GM23248 (cell line): Measurements from ENCODE around the gene CABP5. TPM values are rescaled to one million over a fixed set of nuclear protein-coding genes. Genes with fewer than 3 reads are reported as not detected.

Experiments used
- DNase-seq: peaks from one replicate; pipeline ENCODE4 v3.0.0-alpha.2; 2015
- H2AFZ ChIP-seq: fragments of 200-600 bp; sonication (generic); 2 replicates; pipeline ENCODE4 v1.6.1; 2016; ENCODE audit warnings: antibody characterized with exemption
- H3F3A ChIP-seq: fragments of 200-600 bp; sonication (generic); 2 replicates; pipeline ENCODE4 v1.6.1; 2016; ENCODE audit warnings: mild to moderate bottlenecking, antibody characterized with exemption, mixed run types; ENCODE audit not compliant: insufficient read depth
- H3K27ac ChIP-seq: fragments of 200-600 bp; sonication (generic); 2 replicates; pipeline ENCODE4 v1.5.1; 2016; ENCODE audit warnings: mild to moderate bottlenecking
- H3K27me3 ChIP-seq: fragments of 200-600 bp; sonication (generic); replicated peaks from 2 replicates; pipeline ENCODE4 v1.6.1; 2016; ENCODE audit warnings: mild to moderate bottlenecking; ENCODE audit not compliant: insufficient read depth
- H3K36me3 ChIP-seq: fragments of 200-600 bp; sonication (generic); 2 replicates; pipeline ENCODE4 v1.6.1; 2016; ENCODE audit warnings: low read depth, mild to moderate bottlenecking
- H3K4me1 ChIP-seq: fragments of 200-600 bp; sonication (generic); 2 replicates; pipeline ENCODE4 v1.6.1; 2016; ENCODE audit warnings: mild to moderate bottlenecking; ENCODE audit not compliant: insufficient read depth
- H3K4me2 ChIP-seq: fragments of 200-600 bp; sonication (generic); one replicate; pipeline ENCODE4 v1.6.1; 2016; ENCODE audit warnings: mild to moderate bottlenecking; ENCODE audit not compliant: unreplicated experiment
- H3K4me3 ChIP-seq: fragments of 200-600 bp; sonication (generic); 2 replicates; pipeline ENCODE4 v1.5.1; 2016; ENCODE audit warnings: mild to moderate bottlenecking
- H3K79me2 ChIP-seq: fragments of 200-600 bp; sonication (generic); 2 replicates; pipeline ENCODE4 v1.6.1; 2016; ENCODE audit warnings: mild to moderate bottlenecking; ENCODE audit not compliant: insufficient read depth
- H3K9ac ChIP-seq: fragments of 200-600 bp; sonication (generic); 2 replicates; pipeline ENCODE4 v1.6.1; 2016; ENCODE audit warnings: mild to moderate bottlenecking
- H3K9me2 ChIP-seq: fragments of 200-600 bp; sonication (generic); 2 replicates; pipeline ENCODE4 v1.6.1; 2016; ENCODE audit warnings: mixed run types, mild to moderate bottlenecking, moderate library complexity; ENCODE audit not compliant: insufficient read depth
- H3K9me3 ChIP-seq: fragments of 200-600 bp; sonication (generic); one replicate; pipeline ENCODE4 v1.6.1; 2017; ENCODE audit warnings: low read depth
- H4K20me1 ChIP-seq: fragments of 200-600 bp; sonication (generic); 2 replicates; pipeline ENCODE4 v1.6.0; 2016; ENCODE audit not compliant: insufficient read depth
- EZH2 ChIP-seq: fragments of 200-600 bp; sonication (generic); IDR thresholded peaks from 2 replicates; pipeline ENCODE4 v1.6.1; 2018; ENCODE audit warnings: antibody characterized with exemption, mild to moderate bottlenecking; ENCODE audit not compliant: insufficient read depth, poor library complexity, severe bottlenecking
- EZH2phosphoT487 ChIP-seq: fragments of 200-600 bp; sonication (generic); IDR thresholded peaks from 2 replicates; pipeline ENCODE4 v1.6.1; 2018; ENCODE audit warnings: antibody characterized with exemption, moderate library complexity, mild to moderate bottlenecking, low read depth; ENCODE audit not compliant: insufficient read depth
- WGBS, 2 experiments: methylation state at CpG; one replicate each; pipeline ENCODE4 v1.1.6; 2015 to 2017; ENCODE audit warnings: low lambda C conversion rate in 2 of 2, low coverage in 1 of 2; ENCODE audit errors: missing lambda C conversion rate in 2 of 2; 5-methylcytosine and 5-hydroxymethylcytosine counted together
- in situ Hi-C: fragments of 300-500 bp; cut with MboI; formaldehyde crosslinking; loops from 2 replicates; pipeline ENCODE4 v1.15.0; 2020
- polyA plus RNA-seq: library from polyadenylated mRNA; unstranded; fragments of >200 nt; fragmentation: Nextera tagmentation; extraction: Ambion mirVana; gene quantifications from 2 replicates; pipeline ENCODE4 v1.2.1, GENCODE V29; 2016
- total RNA-seq: library from RNA; depleted of rRNA; stranded (reverse); fragments of >200 nt; shearing (Covaris generic); gene quantifications from 2 replicates; pipeline ENCODE4 v1.2.3, GENCODE V29; 2014

Gene CABP5
- total and polyA plus RNA-seq, 2 experiments from 2014 or later = not detected

GRCh38 chr19:48029431-48029830, 14.4 kb downstream of the CABP5 start:
- no peak overlapping the region for H3K9ac ChIP-seq
- no peak overlapping the region for H3K4me3 ChIP-seq
- H3K9me2 ChIP-seq = no peaks in the 10 kb centered on the region
- H3K27me3 ChIP-seq = 0 out of 2 replicates have a peak, but pooled peaks cover 11% of the 10 kb centered on the region
- no peak overlapping the region for H2AFZ ChIP-seq
- no peaks in the 10 kb centered on the region for H3K4me1 ChIP-seq
- WGBS, 2 experiments = 41 to 59% methylated on average over 7 of the region's 7 CpGs
- no peak for DNase-seq
- no peak overlapping the region for H3K27ac ChIP-seq
- TF ChIP-seq EZH2phosphoT487 = no peak
- TF ChIP-seq EZH2 = no peak
- H3F3A ChIP-seq = no peaks in the 10 kb centered on the region
- in situ Hi-C loops = no loop called here
- no peaks in the 10 kb centered on the region for H4K20me1 ChIP-seq
- no peaks in the 10 kb centered on the region for H3K36me3 ChIP-seq
- H3K9me3 ChIP-seq = no peaks in the 10 kb centered on the region
- H3K4me2 ChIP-seq = no peak overlapping the region
- no peaks in the 10 kb centered on the region for H3K79me2 ChIP-seq

- Histone ChIP-seq H3K27me3 (peaks cover 5% of the 10 kb centered on the region; the same call in 1 of the 2 replicates), H4K20me1 (no peaks in the 10 kb centered on the region), H3K27ac (no peak overlapping the region), H3K9me2 (no peaks in the 10 kb centered on the region), H3K36me3 (no peaks in the 10 kb centered on the region), H3K9me3 (no peaks in the 10 kb centered on the region), H2AFZ (no peak overlapping the region), H3F3A (no peaks in the 10 kb centered on the region), H3K9ac (no peak overlapping the region), H3K4me3 (no peak overlapping the region), H3K79me2 (no peaks in the 10 kb centered on the region), H3K4me2 (no peak overlapping the region), H3K4me1 (no peaks in the 10 kb centered on the region)
- 19 to 33% methylated on average over 3 of the region's 3 CpGs for WGBS, 2 experiments
- TF ChIP-seq EZH2phosphoT487 (no peak), EZH2 (no peak)
- in situ Hi-C loops = no loop called here
- no peak for DNase-seq
Measured at GRCh38 chr19:48025480-48025879, 18.4 kb downstream of the CABP5 start.

GRCh38 chr19:48023518-48023917, 20.4 kb downstream of the CABP5 start:
- no peaks in the 10 kb centered on the region for H3K9me2 ChIP-seq

GRCh38 chr19:48023011-48023410, 20.9 kb downstream of the CABP5 start:
- no peak for TF ChIP-seq EZH2
- Histone ChIP-seq H3K36me3 (no peaks in the 10 kb centered on the region), H2AFZ (no peak overlapping the region), H3K27me3 (peaks cover 5% of the 10 kb centered on the region; the same call in 1 of the 2 replicates), H3K27ac (no peak overlapping the region), H3F3A (no peaks in the 10 kb centered on the region), H3K9me2 (no peaks in the 10 kb centered on the region), H4K20me1 (no peaks in the 10 kb centered on the region), H3K4me3 (no peak overlapping the region), H3K9ac (no peak overlapping the region), H3K4me1 (no peaks in the 10 kb centered on the region), H3K9me3 (no peaks in the 10 kb centered on the region), H3K79me2 (no peaks in the 10 kb centered on the region), H3K4me2 (no peak overlapping the region)
- WGBS, 2 experiments = 17 to 20% methylated on average over 1 to 2 of the region's 2 CpGs
- DNase-seq = no peak
- in situ Hi-C loops = no loop called here

More at GRCh38 chr19:48023518-48023917, 20.4 kb downstream of the CABP5 start:
- no peak overlapping the region for H2AFZ ChIP-seq
- no peak for DNase-seq
- no peaks in the 10 kb centered on the region for H3K36me3 ChIP-seq
- no peaks in the 10 kb centered on the region for H3K9me3 ChIP-seq
- TF ChIP-seq EZH2phosphoT487 = no peak
- no peak for TF ChIP-seq EZH2
- no peaks in the 10 kb centered on the region for H3K4me1 ChIP-seq
- H3K79me2 ChIP-seq = no peaks in the 10 kb centered on the region
- peaks cover 5% of the 10 kb centered on the region; the same call in 1 of the 2 replicates for H3K27me3 ChIP-seq
- no peak overlapping the region for H3K4me3 ChIP-seq
- no peaks in the 10 kb centered on the region for H4K20me1 ChIP-seq
- H3K9ac ChIP-seq = no peak overlapping the region
- in situ Hi-C loops = no loop called here
- H3K27ac ChIP-seq = no peak overlapping the region
- H3K4me2 ChIP-seq = no peak overlapping the region
- WGBS, 2 experiments = 60 to 64% methylated on average over 2 to 3 of the region's 3 CpGs
- H3F3A ChIP-seq = no peaks in the 10 kb centered on the region

- no peak overlapping the region for H3K4me3 ChIP-seq
Measured at GRCh38 chr19:48020686-48021085, 23.2 kb downstream of the CABP5 start.

More at GRCh38 chr19:48020686-48021085, 23.2 kb downstream of the CABP5 start:
- Histone ChIP-seq H3K36me3 (no peaks in the 10 kb centered on the region), H3K4me2 (no peak overlapping the region), H4K20me1 (no peaks in the 10 kb centered on the region), H3K9me2 (no peaks in the 10 kb centered on the region), H3K9ac (no peak overlapping the region), H3K9me3 (no peaks in the 10 kb centered on the region), H3K27me3 (peaks cover 10% of the 10 kb centered on the region; the same call in 1 of the 2 replicates), H3K79me2 (no peaks in the 10 kb centered on the region), H2AFZ (no peak overlapping the region), H3K27ac (no peak overlapping the region), H3K4me1 (no peaks in the 10 kb centered on the region), H3F3A (no peaks in the 10 kb centered on the region)
- WGBS, 2 experiments = 40 to 45% methylated on average over 3 of the region's 3 CpGs
- no peak for TF ChIP-seq EZH2phosphoT487
- no peak for TF ChIP-seq EZH2
- in situ Hi-C loops = no loop called here
- DNase-seq = no peak
